ENCODE data around the gene ECM2.

ECM2 gene

GRCh38 chr9:92500725-92501124 lies 35.1 kb downstream of the ECM2 start:
- DNase-seq (ENCODE audit: low spot score) = no peak

GRCh38 chr9:92499701-92500100 lies 36.1 kb downstream of the ECM2 start:
- DNase-seq (ENCODE audit: low spot score) = no peak

GRCh38 chr9:92496396-92497176 lies 39.2 kb downstream of the ECM2 start:
- no peak for DNase-seq (ENCODE audit: low spot score)

GRCh38 chr9:92494856-92495255 lies 40.9 kb downstream of the ECM2 start:
- no peak for DNase-seq (ENCODE audit: low spot score)

- no peak for DNase-seq (ENCODE audit: low spot score)
These were observed 41.9 kb downstream of the ECM2 start for GRCh38 chr9:92493749-92494387.

GRCh38 chr9:92492781-92493401 lies 42.9 kb downstream of the ECM2 start:
- no peak for DNase-seq (ENCODE audit: low spot score)

- peak; percentile 50 for DNase-seq (ENCODE audit: low spot score)
These were observed 46.9 kb downstream of the ECM2 start for GRCh38 chr9:92488681-92489550.

GRCh38 chr9:92486371-92486770 lies 49.4 kb downstream of the ECM2 start:
- DNase-seq (ENCODE audit: low spot score) = no peak

- DNase-seq (ENCODE audit: low spot score) = no peak
These were observed 51.2 kb downstream of the ECM2 start for GRCh38 chr9:92484563-92484962.

GRCh38 chr9:92483627-92484545 lies 51.9 kb downstream of the ECM2 start:
- DNase-seq (ENCODE audit: low spot score) = no peak

GRCh38 chr9:92482805-92483204 lies 53.0 kb downstream of the ECM2 start:
- no peak for DNase-seq (ENCODE audit: low spot score)

GRCh38 chr9:92482329-92482728 lies 53.5 kb downstream of the ECM2 start, which contains the start of gene ASPN:
Gene ASPN (minus strand): TSS chr9:92482506.
- DNase-seq (ENCODE audit: low spot score) = peak; percentile 62

- DNase-seq (ENCODE audit: low spot score) = no peak
These were observed 54.7 kb downstream of the ECM2 start for GRCh38 chr9:92480986-92481633.

GRCh38 chr9:92480291-92480771 lies 55.5 kb downstream of the ECM2 start:
- no peak for DNase-seq (ENCODE audit: low spot score)

- DNase-seq (ENCODE audit: low spot score) = no peak
These were observed 56.4 kb downstream of the ECM2 start for GRCh38 chr9:92479346-92479745.

- no peak for DNase-seq (ENCODE audit: low spot score)
These were observed 57.0 kb downstream of the ECM2 start for GRCh38 chr9:92478783-92479182.

- DNase-seq (ENCODE audit: low spot score) = no peak
These were observed 58.8 kb downstream of the ECM2 start for GRCh38 chr9:92476962-92477361.

- no peak for DNase-seq (ENCODE audit: low spot score)
These were observed 61.2 kb downstream of the ECM2 start for GRCh38 chr9:92474587-92474986.

GRCh38 chr9:92468206-92468605 lies 67.6 kb downstream of the ECM2 start:
- peak; percentile 52 for DNase-seq (ENCODE audit: low spot score)

- no peak for DNase-seq (ENCODE audit: low spot score)
These were observed 68.3 kb downstream of the ECM2 start for GRCh38 chr9:92467511-92467910.
